Activated CD4-positive, CD25-positive, alpha-beta regulatory T cell (primary cell): ENCODE measurements around the gene KCND1.

ENCODE experiments used
- DNase-seq, 4 experiments: peaks; one replicate each; lab custom pipeline; 2025; lab: John Stamatoyannopoulos, UW

The KCND1 gene

DNA sequence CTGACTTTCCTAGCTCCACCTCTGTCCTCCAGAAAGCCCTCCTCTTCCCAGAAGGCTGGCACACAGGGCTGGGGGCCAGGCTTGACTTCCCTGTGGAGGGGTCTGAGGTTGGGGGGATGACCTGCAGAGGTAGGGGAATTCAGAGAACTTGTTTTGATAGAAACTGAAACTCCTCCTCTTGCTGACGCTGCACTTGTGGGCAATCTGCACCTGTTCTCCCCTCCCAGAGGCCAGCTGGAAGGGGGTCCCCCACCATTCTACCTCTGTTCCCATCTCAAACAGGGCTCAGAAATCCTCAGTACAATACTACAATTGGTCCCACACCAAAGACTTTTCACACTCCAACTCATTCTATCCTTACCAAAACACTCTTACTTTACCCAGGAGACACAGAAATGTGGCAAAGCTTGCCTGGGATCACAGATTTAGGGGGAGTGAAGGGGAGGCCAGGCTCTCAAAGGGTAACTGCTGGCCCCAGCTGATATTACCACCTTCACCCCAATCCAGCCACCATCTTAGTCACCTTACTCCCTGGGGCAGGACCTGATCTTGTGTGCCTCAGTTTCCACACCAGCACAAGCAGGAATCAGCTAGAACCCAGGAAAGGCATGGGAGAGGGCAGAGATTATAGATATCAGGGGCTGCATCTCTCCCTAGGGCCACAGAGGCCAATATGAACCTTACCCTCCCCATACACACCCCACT, 32.8 kb downstream of the KCND1 start:
- DNase-seq, result peak; percentile 40 to 62 (median 48)

DNA sequence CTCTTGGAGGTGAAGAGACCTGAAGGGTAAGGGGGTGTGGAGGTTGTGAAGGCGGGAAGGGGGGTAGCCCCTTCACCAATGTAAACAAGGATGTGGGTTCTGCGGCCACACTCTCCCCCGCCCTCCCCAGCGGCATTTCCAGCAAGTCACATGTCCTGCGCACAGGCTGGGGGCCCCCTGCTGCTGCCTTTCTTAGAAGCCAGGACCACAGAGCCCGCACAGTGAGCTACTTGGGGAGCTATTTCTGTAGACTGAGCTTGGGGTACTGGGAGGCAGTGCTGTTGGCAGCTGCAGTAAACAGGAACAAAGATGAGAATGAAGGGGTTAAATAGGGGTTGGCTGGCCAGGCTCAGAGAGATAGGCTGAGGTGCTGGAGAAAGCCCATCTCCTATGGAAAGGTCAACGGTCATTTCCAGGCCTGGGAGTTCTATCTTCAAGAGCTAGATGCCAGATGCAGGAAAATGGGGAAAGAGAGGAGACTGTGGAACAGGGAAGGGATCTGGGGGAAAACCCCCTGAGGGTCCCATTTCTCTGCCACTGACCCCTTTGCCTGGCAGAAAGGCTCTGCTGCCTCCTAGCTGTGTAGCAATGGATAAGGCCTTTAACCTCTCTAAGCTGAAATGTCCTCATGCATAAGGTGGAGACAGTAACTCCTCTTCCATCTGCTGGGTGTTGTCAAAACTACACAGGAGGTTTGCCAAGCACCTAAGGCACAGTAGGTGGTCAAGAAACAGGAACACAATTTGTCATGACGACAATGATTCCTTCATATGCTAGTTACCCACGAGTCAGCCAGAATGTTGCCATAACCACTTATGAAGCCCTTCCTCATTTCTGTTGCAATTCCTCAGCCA, 34.4 kb downstream of the KCND1 start:
- peak; percentile 58 to 83 (median 77) for DNase-seq

GRCh38 chrX:48936429-48937053, 35.1 kb downstream of the KCND1 start:
- DNase-seq, result no peak

DNA sequence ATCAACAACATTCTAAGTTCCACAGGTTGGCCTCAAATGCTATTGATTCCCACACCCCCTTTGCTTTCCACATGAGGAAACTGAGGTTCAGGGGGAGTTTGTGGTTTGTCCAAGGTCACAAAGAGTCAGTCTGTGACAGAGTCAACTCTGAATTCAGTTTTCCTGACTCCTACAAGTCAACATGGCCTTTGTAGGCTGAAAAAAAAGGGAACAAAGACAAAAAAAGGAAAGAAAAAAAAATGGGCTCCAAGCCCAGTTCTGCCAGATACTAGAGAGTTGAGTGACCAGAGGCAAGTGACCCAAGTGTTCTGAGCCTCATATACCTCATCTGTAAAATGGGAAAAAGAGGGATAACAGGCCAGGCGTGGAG, 36.4 kb downstream of the KCND1 start:
- DNase-seq, result no peak

- no peak for DNase-seq
Observed at GRCh38 chrX:48934581-48935300, 36.9 kb downstream of the KCND1 start.

GRCh38 chrX:48933757-48934156, 37.9 kb downstream of the KCND1 start:
- no peak for DNase-seq

- DNase-seq, result no peak
Observed at GRCh38 chrX:48927736-48928382, 43.8 kb downstream of the KCND1 start.

DNA sequence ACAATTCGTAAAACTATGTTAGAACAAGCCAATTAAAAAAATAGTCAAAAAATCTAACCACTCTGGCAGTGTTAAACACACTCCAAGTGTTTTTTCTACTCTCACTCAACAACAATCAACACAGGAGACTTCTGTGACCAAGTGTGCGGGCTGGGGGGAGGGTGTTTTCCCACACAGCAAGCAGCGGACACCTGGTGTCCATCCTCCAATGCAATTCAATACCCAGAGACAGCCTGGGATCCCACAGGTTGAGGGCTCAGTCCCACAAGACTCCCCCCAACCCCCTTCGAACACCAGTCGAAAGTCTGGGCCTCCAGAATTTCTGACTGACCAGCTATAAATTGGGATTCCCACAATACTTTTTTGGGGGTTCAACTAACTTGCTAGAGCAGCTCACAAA, 44.5 kb downstream of the KCND1 start:
- no peak for DNase-seq

DNA sequence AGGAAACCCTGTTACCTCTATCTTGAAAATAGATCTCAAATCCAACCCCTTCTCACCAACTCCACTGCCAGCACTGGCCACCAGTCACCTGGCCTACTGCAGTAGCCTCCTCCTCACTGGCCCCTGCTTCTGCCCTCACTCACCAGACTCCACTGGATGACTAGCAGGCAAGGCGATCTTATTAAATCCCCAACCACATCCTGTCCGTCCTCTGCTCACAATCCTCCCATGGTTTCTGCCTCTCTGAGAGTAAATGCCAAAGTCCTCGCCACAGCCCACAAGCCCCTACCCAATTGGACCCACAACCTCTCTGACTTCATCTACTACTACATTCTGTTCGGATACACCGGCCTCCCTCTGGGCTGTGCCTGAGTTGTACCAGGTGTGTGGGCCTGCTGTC, 47.4 kb downstream of the KCND1 start:
- no peak for DNase-seq

DNA sequence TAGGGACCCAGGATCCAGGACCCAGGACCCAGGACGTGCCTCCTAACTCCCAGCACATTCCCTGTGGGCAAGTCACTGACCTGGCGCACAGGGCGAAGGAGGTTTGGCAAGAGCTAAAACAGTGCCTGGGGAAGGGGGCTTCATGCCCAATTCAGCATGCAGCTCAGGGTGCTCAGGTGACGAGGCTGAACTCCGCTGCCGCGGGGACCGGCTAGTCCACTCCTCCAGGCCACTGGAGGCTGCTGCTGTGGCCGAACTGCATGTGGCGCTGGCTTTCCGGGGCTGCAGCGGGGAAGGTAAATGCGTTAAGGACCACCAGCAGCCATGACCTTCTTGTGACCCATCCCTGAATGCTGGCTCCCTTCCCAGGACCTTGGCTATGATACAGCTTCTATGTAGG, 47.9 kb downstream of the KCND1 start:
- no peak for DNase-seq

DNA sequence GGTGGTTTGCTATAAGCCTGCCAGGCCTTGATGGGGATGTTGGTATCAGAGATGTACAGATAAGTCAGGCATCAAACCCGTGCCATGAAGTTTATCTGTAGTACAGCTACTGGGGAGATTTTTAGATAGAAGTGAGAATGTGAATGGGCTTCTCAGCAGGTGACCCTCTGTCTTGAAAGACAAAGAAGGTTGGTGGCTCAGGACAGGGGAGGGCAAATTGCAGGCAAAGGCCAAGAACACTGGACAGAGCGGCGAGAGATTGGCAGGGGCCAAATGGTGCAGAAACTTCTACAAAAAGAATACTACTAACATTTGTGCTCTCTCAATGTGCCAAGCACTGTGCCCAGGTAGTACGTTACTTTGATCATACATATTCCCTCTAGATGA, 50.9 kb downstream of the KCND1 start:
- no peak for DNase-seq

DNA sequence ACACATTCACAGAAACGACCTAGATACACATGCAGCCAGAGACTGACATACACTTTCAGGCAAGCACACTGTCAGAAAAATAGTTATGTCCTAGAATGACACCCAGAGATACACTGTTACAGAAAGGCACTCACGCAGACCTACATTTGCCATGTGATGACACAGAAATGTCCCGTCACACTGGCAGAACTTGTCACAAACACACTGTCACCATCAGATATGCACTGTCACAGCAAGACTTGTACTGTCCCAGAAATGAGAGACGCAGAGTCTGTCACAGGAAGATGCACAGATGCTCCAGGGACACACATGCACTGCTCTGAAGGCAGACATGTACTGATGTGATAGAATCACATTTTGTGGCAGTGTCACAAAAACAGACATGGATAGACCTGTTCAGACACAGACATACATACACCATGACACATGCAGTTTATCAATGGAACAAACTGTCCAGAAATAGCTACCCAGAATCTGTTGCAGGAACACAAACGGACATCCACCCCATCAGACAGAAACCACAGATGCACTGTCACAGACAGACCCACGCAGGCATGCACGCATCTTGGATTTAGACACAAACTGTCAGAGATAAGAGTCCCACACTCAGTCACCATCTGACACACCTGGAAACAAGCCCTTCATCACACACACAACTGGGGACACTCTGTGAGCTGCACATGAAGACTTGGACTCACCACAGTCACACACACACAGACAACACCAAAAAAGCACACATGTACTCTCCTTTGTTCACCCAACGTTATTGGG, 51.5 kb downstream of the KCND1 start:
- peak in 1 of 4 experiments; percentile 17 for DNase-seq

DNA sequence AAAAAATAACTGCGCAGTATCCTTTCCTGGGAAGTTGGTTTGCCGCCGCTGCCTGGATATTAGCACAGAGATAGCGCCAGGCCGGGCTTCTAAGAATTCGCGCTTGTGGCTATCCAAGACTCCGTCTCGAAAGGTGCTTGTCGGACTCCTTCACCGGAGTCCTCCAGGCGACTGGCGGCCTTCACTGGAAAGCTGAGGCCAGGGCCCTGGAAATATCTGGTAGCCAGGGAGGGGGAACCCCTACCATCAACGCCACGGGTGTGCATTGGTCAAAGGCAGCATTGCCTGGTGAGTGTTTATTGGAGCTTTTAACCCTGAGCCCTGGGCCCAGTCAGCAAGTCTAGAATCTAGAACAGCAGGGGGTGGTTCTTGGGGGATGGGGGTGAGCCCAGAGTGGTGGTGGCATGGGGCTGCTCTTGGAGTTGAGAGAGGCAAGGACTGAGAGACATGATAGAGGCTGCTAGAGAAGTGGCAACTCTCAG, 52.2 kb downstream of the KCND1 start:
- DNase-seq, result peak in 3 of 4 experiments; percentile 25 to 45 (median 40)

DNA sequence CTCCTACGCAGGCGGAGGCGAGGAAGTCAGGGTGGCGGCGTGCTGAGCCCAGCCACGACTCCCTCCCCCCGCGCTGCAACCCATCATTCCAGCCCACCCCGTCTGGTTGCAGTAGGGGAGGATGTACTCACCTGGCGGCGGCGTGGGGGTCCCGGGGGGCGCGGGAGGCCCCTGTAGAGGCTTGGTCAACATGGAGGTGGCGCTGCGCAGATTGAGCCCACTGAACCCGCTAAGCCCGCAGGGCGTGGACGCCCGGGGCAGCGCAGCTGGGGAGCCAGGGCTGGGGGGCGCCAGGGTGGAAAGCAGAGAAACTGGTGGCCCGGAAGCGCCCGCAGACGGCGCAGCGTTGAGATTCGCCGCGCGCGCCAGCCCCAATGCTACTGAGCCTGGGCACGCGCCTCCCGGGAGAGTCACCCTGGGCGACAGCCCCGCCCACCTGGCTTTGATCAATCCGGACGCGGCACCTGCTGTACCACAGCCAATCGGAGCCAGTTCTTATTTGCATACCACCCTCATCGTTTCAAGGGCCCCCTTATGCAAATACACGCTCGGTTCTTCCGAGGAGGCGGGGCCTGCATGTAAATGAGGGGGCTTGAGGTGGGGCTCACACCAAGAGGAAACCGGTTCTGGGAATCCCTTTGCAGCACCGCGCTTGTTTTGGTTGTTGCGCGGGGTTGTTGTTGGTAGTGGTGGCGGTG, 52.9 kb downstream of the KCND1 start, which contains the start of gene PIM2:
Gene PIM2, minus strand, starts transcription at position 382 of the 698 bp plus-strand sequence. Its CDS starts 190 bp downstream, at position 192.
- peak; percentile 77 to 87 (median 82) for DNase-seq

GRCh38 chrX:48918301-48918642, 53.4 kb downstream of the KCND1 start:
- no peak for DNase-seq

- peak; percentile 55 to 73 (median 70) for DNase-seq
Observed at GRCh38 chrX:48917139-48918001, 54.3 kb downstream of the KCND1 start.

DNA sequence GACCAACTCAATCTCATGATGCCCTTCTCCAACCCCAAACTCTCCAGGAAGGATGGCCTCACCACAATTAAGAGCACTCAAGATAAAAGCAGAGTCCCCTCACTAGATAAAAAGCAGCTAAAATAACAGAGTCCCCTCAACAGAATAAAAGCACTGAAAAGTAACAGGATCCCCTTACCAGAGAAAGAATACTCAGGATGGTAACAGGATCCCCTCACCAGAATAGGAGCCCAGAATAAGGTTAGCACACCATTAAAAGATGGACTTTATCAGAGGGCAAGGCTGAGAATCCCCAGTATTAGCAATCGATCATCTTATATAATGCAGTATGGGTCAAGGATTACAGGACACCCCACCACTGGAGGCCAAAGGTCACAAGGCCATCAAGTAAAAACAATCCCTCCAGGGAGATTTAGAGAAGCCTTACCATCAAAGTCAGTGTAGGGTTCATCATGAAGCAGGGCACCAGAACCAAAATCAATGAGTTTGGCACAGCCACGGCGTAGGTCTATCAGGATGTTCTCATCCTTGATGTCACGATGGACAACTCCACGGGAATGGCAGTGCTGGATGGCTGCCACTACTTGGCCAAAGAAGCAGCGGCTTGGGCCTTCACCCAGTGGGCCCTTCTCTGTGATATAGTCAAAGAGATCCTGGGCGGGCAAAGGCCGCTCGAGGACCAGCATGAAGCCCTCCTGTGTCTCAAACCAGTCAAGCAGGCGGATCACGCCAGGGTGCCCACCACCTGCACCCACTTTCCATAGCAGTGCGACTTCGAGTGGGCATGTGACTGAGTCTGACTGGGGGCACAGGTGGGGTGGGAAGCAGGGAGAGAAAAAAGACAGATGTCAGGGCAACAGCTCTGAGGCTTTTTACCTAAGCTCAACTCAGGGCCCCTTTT, 56.8 kb downstream of the KCND1 start:
- no peak for DNase-seq
